Tibial nerve (tissue), 4 donors: ENCODE data around the gene RFNG. TPM values are rescaled to one million over a fixed set of nuclear protein-coding genes. Genes with fewer than 3 reads are reported as not detected.

ENCODE experiments used
- DNase-seq, 2 donors: peaks; one replicate each; pipeline ENCODE4 v3.0.0-alpha.2; 2019; ENCODE audit warnings: low spot score in 2 of 2
- H3K27ac ChIP-seq, 4 donors: fragments of 200-600 bp; sonication (generic) in 3 of 4; one replicate each; pipeline ENCODE4 v1.5.1; 2017 to 2019; ENCODE audit warnings: mild to moderate bottlenecking in 1 of 4
- H3K27me3 ChIP-seq, 2 donors: fragments of 200-600 bp; sonication (generic) in 1 of 2; one replicate each; pipeline versions ENCODE4 v1.5.1 to v1.6.0; 2017 to 2019
- H3K36me3 ChIP-seq, 3 donors: fragments of 200-600 bp; sonication (generic); one replicate each; pipeline ENCODE4 v1.5.1; 2018 to 2019
- H3K4me1 ChIP-seq, 4 donors: fragments of 200-600 bp; sonication (generic) in 3 of 4; one replicate each; pipeline ENCODE4 v1.5.1; 2017 to 2019
- H3K4me3 ChIP-seq, 4 donors: fragments of 200-600 bp; sonication (generic) in 3 of 4; one replicate each; pipeline ENCODE4 v1.5.1; 2017 to 2019; ENCODE audit warnings: mild to moderate bottlenecking in 1 of 4, moderate library complexity in 1 of 4
- H3K9me3 ChIP-seq, 4 donors: fragments of 200-600 bp; sonication (generic) in 3 of 4; one replicate each; pipeline ENCODE4 v1.5.1; 2017 to 2019
- CTCF ChIP-seq, 5 experiments: fragments of 200-600 bp in 3 of 5; fragments of 450-650 bp in 2 of 5; sonication (generic) in 3 of 5; IDR thresholded peaks; one replicate each; pipeline ENCODE4 v1.5.1; 2016 to 2019; ENCODE audit warnings: antibody characterized with exemption in 5 of 5, mild to moderate bottlenecking in 3 of 5, moderate library complexity in 2 of 5
- EP300 ChIP-seq, 2 donors: sonication (generic); formaldehyde crosslinking; IDR thresholded peaks; one replicate each; pipeline ENCODE4 v1.6.1; 2017; ENCODE audit warnings: antibody characterized with exemption in 2 of 2, mild to moderate bottlenecking in 1 of 2
- POLR2A ChIP-seq, 2 donors: fragments of 450-650 bp; IDR thresholded peaks; one replicate each; pipeline ENCODE4 v1.6.1; 2017; ENCODE audit warnings: antibody characterized with exemption in 2 of 2, mild to moderate bottlenecking in 2 of 2, moderate library complexity in 2 of 2
- WGBS, 2 donors: methylation state at CpG; one replicate each; pipeline ENCODE4 v1.1.5; 2018; 5-methylcytosine and 5-hydroxymethylcytosine counted together
- total RNA-seq, 4 donors: library from RNA; depleted of rRNA; stranded (reverse); fragments of >200 nt; gene quantifications; one replicate each; pipeline ENCODE4 v1.1.0, GENCODE V29; 2016

Gene RFNG
- total RNA-seq, 4 donors from 2014 or later: 43.5 to 70.2 (median 64.4) TPM

GRCh38 chr17:82081546-82081945 is 29.9 kb upstream of the RFNG start:
- Histone ChIP-seq H3K36me3 (peaks cover 7 to 83% (median 34%) of the 10 kb centered on the region in 3 donors), H3K27me3 (no peaks in the 10 kb centered on the region), H3K9me3 (no peaks in the 10 kb centered on the region), H3K27ac (no peak overlapping the region), H3K4me1 (peaks cover 0 to 22% (median 5%) of the 10 kb centered on the region in 4 donors), H3K4me3 (no peak overlapping the region)
- 95 to 98% methylated on average over 7 to 9 of the region's 20 CpGs for WGBS, 2 donors
- DNase-seq: no peak
- TF ChIP-seq POLR2A (IDR thresholded peaks at IDR 0.05) (no peak), CTCF (IDR thresholded peaks at IDR 0.05) (no peak), EP300 (IDR thresholded peaks at IDR 0.05) (no peak)

GRCh38 chr17:82080789-82081464 is 29.3 kb upstream of the RFNG start:
- no peak for TF ChIP-seq CTCF (IDR thresholded peaks at IDR 0.05)
- no peak for TF ChIP-seq EP300 (IDR thresholded peaks at IDR 0.05)
- no peak for TF ChIP-seq POLR2A (IDR thresholded peaks at IDR 0.05)
- Histone ChIP-seq H3K36me3 (peaks cover 7 to 77% (median 34%) of the 10 kb centered on the region in 3 donors), H3K27ac (no peak overlapping the region), H3K9me3 (no peaks in the 10 kb centered on the region), H3K4me1 (peaks cover 0 to 22% (median 5%) of the 10 kb centered on the region in 4 donors), H3K4me3 (no peak overlapping the region), H3K27me3 (no peaks in the 10 kb centered on the region)
- 89% methylated on average over 28 to 44 of the region's 44 CpGs for WGBS, 2 donors
- no peak for DNase-seq

GRCh38 chr17:82080048-82080788 is 28.6 kb upstream of the RFNG start:
- TF ChIP-seq EP300 (IDR thresholded peaks at IDR 0.05): no peak
- TF ChIP-seq POLR2A (IDR thresholded peaks at IDR 0.05): no peak
- no peak for TF ChIP-seq CTCF (IDR thresholded peaks at IDR 0.05)
- H3K36me3 ChIP-seq: peaks cover 7 to 70% (median 28%) of the 10 kb centered on the region in 3 donors
- no peak for DNase-seq

GRCh38 chr17:82079001-82079677 is 27.5 kb upstream of the RFNG start:
- no peak for TF ChIP-seq EP300 (IDR thresholded peaks at IDR 0.05)
- TF ChIP-seq CTCF (IDR thresholded peaks at IDR 0.05): no peak
- TF ChIP-seq POLR2A (IDR thresholded peaks at IDR 0.05): no peak
- Histone ChIP-seq H3K27me3 (no peaks in the 10 kb centered on the region), H3K36me3 (peaks cover 7 to 59% (median 19%) of the 10 kb centered on the region in 3 donors), H3K9me3 (no peaks in the 10 kb centered on the region), H3K27ac (no peak overlapping the region), H3K4me3 (no peak overlapping the region), H3K4me1 (peaks cover 0 to 22% (median 5%) of the 10 kb centered on the region in 4 donors)
- DNase-seq: no peak
- WGBS, 2 donors: 89 to 90% methylated on average over 47 of the region's 47 CpGs

More at GRCh38 chr17:82080048-82080788, 28.6 kb upstream of the RFNG start:
- 86 to 89% methylated on average over 30 to 35 of the region's 36 CpGs for WGBS, 2 donors
- H3K27me3 ChIP-seq: no peaks in the 10 kb centered on the region
- H3K4me1 ChIP-seq: peaks cover 0 to 22% (median 5%) of the 10 kb centered on the region in 4 donors
- H3K4me3 ChIP-seq: no peak overlapping the region
- H3K9me3 ChIP-seq: no peaks in the 10 kb centered on the region
- H3K27ac ChIP-seq: no peak overlapping the region
